Left ventricle myocardium superior (tissue), 1 donor: ENCODE measurements around the gene MYH1. TPM values are rescaled to one million over a fixed set of nuclear protein-coding genes. Genes with fewer than 3 reads are reported as not detected.

Source experiments
- ATAC-seq: fragments of 200-7000 bp; cut with Tn5 transposase; one replicate; pipeline ENCODE4 v1.9.1; 2020; ENCODE audit warnings: mild to moderate bottlenecking, moderate library complexity
- DNase-seq: peaks from one replicate; pipeline ENCODE4 v3.0.0-alpha.2; 2020
- intact Hi-C: fragments of 100-400 bp; cut with micrococcal nuclease; formaldehyde crosslinking; loops from one replicate; pipeline ENCODE4 v1.11.0; 2022
- total RNA-seq: library from RNA; stranded (reverse); fragmentation: NEBNext Ultra II Directional; extraction: Animal tissue kit (Norgen Biotek cat#: 25700); gene quantifications from one replicate; pipeline ENCODE4 v1.2.1, GENCODE V29; 2021
- donor health status: DM: no; HTN: yes; CAD: no; lungs with severe emphysema.

MYH1 gene
- total RNA-seq, 1 donor from 2014 or later = 0.10 TPM

DNA sequence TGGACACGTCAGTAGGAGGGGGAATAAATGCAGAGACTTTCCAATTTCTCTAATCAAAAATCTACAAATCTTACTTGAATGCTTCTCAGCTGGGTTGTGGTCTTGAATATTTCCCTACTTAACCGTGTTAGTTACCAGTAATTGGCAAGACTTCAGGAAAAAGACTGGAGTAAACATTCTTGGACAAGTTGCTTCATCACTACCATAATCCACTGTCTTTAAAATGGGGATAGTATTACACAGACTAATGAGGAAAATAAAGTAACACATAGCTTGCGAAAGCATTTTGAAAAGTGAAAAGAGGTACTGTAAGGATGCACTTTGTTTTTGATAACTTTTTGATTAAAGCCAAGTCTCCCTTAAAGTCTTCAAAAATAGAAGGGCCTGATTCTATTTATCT lies 18.4 kb downstream of the MYH1 start:
- ATAC-seq = no peak

DNA sequence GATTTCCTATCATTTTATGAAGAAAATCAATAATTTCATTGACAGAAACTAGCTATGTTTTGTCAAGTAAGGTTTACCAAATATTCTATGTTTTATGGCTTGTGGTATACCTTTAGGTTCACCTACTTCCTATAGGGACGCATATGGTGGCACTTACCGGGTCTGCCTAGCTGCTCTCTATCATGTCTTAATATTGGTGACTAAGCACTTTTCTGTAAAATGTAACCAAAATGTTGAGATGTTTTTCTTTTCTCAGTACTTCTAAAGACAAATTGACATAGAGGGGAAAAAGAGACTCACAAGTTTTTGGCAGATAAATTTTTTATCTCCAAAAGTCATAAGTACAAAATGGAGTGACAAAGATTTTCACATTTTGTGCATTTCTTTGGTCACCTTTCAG lies 26.3 kb downstream of the MYH1 start:
- intact Hi-C loops = no loop called here

More for the DNA sequence above, 18.4 kb downstream of the MYH1 start:
- DNase-seq = no peak
- intact Hi-C loops = no loop called here

DNA sequence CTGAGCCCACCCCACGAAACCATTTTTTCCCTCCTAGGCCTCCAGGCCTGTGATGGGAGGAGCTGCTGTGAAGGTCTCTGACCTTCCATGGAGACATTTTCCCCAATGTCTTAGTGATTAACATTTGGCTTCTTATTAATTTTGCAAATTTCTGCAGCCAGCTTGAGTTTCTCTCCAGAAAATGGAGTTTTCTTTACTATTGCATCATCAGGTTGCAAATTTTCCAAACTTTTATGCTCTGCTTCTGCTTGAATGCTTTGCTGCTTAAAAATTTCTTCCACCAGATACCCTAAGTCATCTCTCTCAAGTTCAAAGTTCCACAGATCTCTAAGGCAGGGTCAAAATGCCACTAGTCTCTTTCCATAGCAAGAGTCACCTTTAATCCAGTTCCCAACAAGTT lies 36.1 kb downstream of the MYH1 start:
- ATAC-seq = no peak
- intact Hi-C loops = no loop called here
- no peak for DNase-seq

More for the DNA sequence above, 26.3 kb downstream of the MYH1 start:
- ATAC-seq (no peak), DNase-seq (no peak)

DNA sequence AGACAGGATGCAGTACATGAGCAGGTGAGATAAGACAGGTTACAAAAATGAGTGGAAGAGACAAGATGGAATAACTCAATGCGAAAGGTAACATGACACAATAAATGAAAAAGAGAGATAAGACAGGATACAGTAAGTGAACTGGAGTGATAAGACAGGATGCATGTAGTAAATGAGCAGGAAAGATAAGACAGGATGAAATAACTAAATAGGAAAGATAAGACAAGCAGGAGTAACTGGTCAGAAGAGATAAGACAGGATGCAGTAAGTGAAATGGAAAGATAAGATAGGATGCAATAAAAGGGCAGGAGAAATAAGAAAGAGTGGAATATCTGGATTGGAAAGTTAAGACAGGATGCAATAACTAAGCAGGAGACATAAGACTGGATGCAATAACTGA lies 40.6 kb downstream of the MYH1 start:
- no peak for ATAC-seq
- intact Hi-C loops = no loop called here
- no peak for DNase-seq

DNA sequence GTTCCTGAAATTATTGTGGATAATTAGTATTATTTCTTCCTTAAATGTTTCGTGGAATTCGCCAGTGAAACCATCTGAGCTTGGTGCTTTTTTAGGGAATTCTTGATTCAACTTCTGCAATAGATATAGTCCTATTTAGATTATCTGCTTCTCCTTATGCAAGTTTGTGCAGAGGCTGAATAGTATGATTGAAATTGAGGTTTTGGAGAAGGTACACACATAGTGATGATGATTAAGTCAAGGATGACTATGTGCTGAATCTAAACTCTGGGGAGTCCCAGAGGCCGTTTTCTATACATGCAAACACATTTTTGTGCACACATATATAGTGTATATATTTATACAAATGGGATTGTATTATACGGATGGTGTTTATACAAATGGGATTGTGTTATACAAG lies 43.8 kb downstream of the MYH1 start:
- intact Hi-C loops = no loop called here
- no peak for DNase-seq
- no peak for ATAC-seq

DNA sequence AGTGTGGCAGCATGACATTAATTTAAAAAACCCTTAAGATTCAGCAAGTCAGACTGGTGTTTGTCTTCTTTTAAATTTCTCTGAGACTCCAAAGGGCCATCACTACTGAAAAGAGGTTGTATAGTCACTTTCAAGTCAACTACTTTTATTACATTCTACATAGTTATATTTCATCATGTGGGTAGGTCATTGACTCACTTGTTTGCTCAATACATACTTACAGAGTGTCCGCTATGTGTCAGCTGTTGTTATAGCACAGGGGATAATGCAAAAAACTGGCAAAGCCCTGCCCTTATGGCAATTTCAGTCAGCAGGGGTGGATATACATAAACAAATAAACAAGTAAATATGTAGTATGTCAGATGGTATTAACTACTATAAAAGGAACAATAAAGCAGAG lies 46.5 kb downstream of the MYH1 start:
- DNase-seq = no peak
- intact Hi-C loops = no loop called here
- no peak for ATAC-seq

DNA sequence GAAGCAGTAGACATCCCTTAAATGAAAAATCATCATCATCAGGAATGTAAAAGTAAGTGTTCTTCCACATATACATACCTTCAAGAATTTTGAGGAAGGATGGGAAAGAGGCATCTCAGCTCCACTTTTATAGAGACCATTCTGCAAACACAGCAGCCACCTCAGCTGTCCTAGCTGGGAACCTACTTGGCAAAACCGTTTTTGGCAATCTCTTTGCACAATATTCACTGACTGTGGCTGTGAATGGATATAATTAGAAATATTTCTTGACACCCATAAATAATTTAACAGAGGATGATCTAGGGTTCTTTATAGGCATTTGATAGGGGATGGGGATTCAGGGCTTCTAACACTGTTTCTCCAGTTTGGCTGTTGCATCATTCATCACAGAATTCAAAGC lies 48.9 kb downstream of the MYH1 start, which contains the start of gene MYH4:
Gene MYH4, minus strand, starts transcription at position 101 of the 400 bp plus-strand sequence. CDS start 2,814 bp downstream, outside the sequence.
- DNase-seq (no peak), ATAC-seq (no peak)
- intact Hi-C loops = no loop called here

DNA sequence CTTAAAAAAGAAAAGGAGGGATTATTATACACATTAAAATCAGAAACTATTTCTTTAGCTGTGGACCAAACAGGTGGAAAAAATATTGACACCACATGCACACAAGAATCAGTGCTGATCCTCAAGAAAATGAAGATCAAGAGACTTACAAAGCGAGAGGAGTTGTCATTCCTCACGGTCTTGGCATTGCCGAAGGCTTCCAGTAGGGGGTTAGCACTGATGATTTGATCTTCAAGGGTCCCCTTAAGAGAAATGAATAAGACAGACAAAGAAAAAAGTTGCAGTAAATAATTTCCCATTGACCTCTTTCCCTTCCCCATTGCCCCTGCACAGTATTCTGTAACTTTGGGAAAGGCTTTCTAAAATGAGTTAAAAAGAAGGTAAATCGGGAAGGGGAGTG lies 54.9 kb downstream of the MYH1 start:
- intact Hi-C loops = no loop called here
- no peak for DNase-seq
- ATAC-seq = no peak

DNA sequence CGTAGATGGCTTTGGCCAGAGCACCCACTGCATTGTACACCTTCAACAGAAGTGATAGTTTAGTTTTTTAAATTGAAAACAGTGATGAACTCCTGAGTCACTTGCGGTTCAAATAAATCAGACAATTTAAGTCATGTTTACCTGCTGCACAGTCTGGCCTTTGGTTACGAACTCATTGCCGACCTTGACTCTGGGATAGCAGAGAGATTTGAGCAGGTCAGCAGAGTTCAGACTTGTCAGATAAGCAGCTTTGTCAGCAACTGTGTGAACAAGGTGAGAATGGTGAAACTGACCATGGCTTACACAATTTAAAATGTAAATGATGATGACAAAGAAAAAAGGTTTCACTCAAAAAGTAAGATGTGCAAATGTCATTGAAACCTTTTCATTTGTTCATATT lies 58.3 kb downstream of the MYH1 start:
- ATAC-seq = no peak
- intact Hi-C loops = no loop called here

DNA sequence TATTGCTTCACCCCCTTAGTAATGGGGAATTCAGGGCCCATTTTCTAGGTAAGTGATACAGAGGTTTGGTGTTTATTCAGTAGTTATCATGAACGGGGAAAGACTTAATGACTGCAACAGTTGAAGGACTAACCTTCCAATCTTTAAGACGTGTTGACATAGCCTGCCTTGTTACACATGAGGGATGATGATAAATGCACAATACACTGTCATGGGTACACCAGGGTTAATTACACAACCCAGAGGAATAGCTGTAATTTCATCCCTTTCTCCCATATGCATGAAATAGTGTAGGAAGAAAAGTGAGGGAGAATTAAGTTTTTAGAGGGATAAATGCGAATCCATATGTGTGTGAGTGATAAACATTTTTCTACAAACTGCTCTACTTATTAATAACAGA lies 59.6 kb downstream of the MYH1 start:
- intact Hi-C loops = no loop called here
- no peak for ATAC-seq
- DNase-seq = no peak

More for the DNA sequence above, 58.3 kb downstream of the MYH1 start:
- DNase-seq = no peak

DNA sequence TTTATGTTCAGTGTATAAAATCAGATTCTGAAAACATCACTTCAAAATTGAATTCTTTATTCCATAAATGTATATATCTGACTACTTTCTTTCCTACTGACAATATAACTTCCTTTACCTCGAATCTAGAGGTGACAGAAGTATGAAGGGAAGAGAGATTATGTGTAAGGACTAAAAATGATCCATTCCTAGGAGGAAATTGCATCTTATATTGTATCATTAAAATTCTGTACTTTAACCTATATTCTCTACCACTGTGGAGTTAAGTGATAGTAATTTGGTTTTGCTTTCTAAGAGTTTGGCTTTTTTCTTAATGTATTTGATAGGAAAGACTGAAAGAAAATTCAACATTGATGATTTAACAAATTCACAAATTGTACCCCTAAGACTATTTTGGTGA lies 60.4 kb downstream of the MYH1 start:
- intact Hi-C loops = no loop called here
- ATAC-seq (no peak), DNase-seq (no peak)

DNA sequence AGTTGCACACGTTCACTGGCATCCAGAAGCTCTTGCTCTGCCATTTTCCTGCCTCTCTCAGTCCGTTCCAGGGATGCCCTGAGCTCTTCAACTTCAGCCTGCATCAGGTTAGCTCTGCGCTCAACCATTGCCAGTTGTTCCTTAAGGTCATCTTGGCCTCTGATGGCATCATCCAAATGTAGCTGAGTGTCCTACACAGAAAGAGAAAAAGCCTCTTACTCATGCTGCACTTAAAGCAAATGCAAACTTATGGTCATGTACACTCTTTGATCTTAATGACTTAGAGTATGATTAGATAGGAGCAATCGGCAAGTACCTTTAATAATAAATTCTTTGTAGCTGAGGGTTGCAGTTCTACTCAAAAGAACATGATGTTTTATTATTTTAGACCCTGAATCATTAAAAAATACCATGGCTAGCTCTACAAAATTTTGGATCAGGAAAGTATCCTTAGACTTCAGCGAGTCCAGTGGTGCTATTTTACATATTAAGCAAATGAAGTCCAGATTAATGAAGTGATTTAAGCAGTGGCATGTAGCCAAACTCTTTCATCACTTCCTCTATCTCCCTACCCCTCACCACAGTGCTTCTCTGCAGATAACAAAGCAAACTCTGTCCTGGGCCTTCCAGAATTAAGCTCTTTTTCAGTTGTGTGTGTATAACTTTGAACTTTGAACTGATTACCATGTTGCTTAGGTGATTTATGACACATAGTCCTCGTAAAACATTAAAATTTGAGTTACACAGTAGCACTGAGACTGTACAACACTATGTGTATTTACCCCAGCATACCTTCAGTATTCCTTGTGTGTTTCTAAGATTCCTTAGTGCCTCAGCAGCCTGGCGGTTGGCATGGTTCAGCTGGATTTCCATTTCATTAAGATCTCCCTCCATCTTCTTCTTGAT lies 71.1 kb downstream of the MYH1 start:
- intact Hi-C loops = no loop called here
- DNase-seq = no peak
- ATAC-seq = no peak

Other genes starting within 250 kb of the MYH1 start
- not detected for gene MYH13, start 145.5 kb downstream of the MYH1 start, total RNA-seq
- gene MYH8, start 96.6 kb downstream of the MYH1 start, total RNA-seq = not detected
- not detected for gene MYH4, start 49.0 kb downstream of the MYH1 start, total RNA-seq
- gene MYH2, start 31.1 kb upstream of the MYH1 start, total RNA-seq = 0.10 TPM
- 0.87 TPM for gene MYH3, start 138.8 kb upstream of the MYH1 start, total RNA-seq
- gene SCO1, start 179.0 kb upstream of the MYH1 start, total RNA-seq = 32.3 TPM
- gene ADPRM, start 179.1 kb upstream of the MYH1 start, total RNA-seq = 4.8 TPM
- 6.3 TPM for gene TMEM220, start 211.5 kb upstream of the MYH1 start, total RNA-seq